Mucosa of gallbladder (tissue), 1 donor: ENCODE data around the gene ADD1. TPM values are rescaled to one million over a fixed set of nuclear protein-coding genes. Genes with fewer than 3 reads are reported as not detected.

ENCODE experiments used
- DNase-seq: peaks from one replicate; pipeline ENCODE4 v3.0.0-alpha.2; 2020; ENCODE audit warnings: low spot score
- total RNA-seq: library from RNA; stranded (reverse); gene quantifications from one replicate; pipeline ENCODE4 v1.2.1, GENCODE V29; 2021
- donor health status: DM: no; HTN: no; CAD: no.

Gene ADD1
- total RNA-seq, 1 donor from 2014 or later: 346 TPM

DNA sequence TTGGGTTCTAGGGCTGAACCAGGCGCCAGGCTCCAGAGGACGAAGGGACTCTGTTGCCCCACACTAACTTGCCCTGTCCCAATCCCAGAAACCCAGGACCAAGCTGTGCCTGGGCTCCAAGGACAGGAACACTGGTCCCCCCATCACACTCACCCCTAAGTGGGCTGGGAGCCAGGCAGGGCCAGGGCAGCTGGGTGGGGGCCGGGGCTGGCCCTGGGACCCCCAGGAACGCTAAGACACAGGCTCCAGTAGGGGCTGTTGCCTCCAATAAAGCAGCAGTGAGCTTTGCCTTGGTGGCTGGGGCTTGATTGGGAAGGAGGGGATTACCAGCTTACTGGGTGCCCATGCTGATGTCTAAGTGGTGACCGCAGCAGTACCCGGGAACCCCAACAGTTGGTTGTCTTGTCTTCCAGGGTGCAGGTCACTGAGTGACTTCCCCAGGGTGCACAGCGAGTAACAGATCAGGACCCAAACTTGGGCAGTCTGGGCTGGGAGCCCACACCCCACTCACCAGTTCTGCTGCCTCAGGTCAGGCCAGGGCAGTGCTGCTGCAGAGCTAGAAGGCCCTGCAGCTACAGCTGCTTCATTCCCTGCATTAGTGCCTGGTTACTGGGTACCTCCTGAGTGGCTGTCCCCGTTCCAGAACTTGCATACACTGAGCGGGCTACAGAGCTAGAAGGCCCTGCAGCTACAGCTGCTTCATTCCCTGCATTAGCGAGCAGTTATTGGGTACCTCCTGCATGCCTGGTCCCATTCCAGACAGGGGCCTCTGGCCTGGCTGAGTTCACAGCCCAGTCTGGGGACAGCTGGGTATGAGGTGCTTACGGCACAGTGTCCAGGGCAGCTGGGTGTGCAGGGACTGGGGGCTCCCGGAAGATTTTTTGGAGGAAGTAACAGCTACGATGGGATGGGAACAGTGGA is 9.4 kb upstream of the ADD1 start:
- no peak for DNase-seq

DNA sequence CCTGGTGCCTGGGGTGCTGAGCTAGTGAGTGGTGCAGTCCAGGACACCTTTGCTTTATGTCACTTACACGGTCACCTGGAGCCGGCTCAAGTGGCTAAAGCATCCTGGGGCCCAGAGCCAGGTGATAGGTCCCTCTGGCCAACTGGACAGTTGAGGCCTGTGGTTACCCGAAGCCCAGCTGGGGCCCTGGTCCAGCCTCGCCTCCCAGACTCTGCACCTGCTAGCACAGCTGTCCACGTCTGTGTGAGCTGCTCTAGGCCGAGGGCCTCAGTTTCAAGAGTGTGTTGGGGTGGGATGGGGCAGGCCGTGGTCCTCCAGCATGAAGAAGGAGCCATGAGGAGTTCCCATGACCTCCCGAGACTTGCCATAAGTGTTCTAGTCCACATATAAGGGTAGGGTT is 7.7 kb upstream of the ADD1 start:
- DNase-seq: no peak

DNA sequence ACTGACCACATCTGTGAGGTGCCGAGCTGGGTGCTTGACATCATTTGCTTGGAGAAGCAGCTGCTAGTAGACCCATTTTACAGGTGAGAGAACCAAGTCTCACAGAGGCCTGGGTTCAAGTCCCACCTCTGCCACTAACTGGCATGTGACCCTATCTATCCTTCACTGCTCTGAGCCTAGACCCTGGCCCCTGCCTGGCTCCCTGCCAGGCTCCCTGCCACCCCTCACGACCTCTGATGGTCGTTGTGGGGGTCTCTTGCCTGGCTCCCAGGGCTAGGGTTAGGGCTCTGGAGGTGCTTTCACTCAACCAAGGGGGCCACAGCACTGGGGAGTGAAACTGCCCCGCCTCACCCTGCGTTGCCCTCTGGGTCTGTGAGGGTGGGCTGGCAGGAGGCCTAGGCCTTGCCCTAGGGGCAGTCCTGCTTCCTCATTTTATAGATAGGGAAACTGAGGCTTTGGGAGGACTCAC is 7.2 kb upstream of the ADD1 start:
- no peak for DNase-seq

DNA sequence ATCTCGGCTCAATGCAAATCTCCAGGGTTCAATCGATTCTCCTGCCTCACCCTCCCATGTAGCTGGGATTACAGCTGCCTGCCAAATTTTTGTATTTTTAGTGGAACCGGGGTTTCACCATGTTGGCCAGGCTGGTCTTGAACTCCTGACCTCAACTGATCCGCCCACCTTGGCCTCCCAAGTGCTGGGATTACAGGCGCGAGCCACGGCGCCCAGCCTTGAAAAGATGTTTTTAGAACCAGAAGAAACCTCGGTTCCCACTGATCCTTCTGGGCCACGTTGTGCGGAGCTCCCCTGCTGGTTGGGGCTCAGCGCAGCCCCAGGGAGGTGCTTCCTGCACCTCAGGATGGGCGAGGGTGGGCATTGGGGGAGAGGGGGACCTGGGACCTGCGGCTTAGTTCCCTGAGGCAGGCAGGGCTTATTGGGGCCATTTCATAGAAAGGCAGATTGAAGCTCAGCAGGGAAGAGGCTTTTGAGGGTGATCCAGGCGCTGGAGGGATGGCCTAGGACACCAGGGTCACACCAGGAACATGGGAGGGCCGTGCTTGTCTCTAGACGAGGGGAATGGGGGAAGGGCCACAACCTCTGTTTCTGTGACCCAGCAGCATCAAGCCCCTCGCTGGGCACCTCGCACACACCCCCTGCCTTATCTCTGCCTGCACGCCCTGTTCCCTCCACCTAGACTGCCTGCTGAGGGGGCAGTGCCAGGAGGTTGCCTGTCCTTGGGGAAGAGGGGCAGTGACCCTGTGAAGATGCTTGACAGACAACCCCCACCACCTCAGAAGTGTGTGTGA is 6.3 kb upstream of the ADD1 start:
- DNase-seq: no peak

DNA sequence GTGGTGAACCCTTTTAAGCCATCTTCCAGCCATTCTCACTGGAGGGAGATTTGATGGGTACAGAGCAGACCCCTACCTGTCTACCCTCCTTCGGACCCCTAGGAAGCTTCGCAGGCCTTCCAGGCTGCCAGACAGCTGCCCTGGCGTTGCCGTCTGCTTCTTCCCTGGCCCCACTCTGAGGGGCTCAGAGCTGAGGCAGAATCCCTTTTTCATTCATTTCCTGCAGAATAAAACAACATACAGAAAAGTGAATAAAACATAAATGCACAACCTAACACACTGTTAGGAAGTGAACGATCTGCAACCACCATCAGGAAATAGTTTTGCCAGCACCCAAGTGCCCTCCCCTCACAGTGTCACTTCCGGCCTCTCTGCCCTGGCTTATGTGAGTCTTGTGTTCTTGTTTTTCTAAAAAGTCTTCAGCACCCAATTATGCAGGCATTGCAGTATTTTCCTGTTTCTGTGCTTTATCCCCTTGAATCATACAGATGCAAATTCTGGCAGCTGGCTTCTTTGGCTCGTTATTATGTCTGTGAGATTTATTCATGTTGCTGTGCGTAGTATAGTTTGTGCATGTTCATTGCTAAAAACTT is 5.6 kb upstream of the ADD1 start:
- peak; percentile 55 for DNase-seq

DNA sequence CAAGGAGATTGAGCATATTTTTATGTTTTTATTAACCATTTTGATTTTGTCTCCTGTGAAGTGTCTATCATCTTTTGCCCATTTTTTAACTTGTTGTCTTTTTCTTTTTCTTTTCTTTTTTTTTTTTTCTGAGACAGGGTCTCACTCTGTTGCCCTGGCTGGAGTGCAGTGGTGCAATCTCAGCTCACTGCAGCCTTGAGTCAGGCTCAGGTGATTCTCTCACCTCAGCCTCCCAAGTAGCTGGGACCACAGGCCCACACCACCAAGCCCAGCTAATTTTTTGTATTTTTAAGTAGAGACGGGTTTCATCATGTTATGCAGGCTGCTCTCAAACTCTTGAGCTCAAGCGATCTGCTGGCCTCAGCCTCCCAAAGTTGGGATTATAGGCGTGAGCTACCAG is 4.6 kb upstream of the ADD1 start:
- no peak for DNase-seq

DNA sequence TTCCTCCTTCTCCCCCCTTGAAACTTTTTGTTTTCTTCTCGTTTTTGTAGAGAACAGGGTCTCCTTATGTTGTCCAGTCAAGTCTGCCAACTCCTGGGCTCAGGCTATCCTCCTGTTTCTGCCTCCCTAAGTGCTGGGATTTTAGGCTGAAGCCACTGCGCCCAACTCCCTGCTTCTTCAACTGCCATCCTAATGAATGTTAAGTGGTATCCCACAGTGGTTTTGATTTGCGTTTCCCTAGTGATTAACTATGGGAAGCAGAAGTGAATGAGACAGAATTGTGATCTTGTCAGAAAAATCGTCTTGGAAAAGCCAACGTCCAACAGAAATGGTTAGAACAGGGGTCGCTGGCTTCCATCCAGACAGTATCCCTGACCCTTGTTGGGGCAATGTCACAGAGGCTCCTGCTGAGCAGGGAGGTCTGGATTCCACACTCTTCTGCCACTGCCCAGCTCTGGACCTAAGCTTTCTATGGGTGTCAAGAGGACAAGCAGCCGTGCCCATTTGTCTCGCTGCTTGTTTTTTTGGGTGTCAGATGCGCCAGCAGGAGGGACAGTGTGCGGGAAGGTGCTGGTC is 869 bp upstream of the ADD1 start:
- no peak for DNase-seq

DNA sequence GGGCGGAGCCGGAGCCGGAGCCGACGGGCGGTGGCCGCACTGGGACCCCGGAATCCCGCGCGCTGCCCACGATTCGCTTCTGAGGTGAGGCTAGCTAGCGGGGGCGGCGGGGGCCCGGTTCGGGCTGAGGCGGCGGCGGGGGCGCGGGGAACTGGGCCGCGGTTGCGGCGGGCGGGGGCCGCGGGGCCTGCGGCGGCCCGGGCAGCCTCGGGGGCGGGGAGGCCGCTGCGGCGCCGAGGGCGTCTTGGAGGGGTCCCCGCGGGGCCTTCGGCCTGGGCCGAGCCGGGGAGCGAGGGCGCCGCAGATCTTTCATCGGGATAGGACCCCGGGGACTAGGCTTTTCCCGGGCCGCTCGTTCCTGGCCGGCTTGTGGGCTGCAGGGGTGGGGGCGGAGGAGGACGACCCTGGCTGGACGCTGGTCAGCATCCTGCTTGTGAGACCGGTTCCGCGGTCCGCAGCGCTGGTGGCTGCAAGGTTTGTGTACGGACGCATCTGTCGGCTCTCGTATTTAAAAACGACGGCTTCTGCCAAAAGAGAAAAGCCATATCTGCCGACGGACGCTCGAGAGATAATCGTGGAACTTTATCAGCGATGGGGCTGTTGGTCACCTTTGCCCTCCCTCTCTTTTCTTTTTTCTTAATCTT is 419 bp downstream of the ADD1 start:
- DNase-seq: peak; percentile 31

DNA sequence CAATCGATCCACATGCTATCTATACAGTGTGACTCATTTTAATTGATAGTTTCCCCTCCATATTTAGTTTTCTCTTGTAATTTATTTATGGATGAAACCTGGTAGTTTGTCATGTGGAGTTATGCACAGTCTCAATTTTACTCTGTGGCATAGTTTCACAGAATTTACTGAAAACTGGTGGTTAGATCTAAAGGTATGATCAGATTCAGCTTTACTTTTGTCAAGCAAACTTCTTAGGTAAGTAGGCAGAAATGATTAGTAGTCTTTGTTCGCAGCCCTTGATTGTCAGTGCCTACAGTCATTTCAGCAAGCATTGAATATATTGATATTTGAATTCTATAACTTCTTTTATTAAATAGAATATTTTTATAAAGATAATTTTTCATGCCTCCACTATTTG is 2.5 kb downstream of the ADD1 start:
- no peak for DNase-seq

DNA sequence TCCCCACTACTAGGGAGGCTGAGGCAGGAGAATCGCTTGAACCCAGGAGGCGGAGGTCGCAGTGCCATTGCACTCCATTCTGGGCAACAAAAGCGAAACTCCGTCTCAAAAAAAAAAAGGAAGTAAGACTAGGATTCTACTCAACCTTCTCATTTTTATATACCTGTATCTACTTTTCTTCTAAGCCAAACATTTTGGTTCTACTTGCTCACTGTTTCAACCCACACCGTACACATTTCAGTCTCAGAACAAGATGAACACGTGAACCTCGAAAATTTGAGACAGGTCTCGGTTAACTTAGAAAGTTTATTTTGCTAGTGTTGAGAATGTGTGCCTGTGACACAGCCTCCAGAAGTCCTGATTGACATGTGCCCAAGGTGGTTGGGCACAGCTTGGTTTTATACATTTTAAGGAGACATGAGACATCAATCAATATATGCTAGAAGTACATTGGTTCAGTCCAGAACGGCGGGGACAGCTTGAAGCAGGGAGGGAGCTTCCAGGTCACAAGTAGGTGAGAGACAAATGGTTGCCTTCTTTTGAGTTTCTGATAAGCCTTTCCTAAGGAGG is 3.7 kb downstream of the ADD1 start:
- no peak for DNase-seq

DNA sequence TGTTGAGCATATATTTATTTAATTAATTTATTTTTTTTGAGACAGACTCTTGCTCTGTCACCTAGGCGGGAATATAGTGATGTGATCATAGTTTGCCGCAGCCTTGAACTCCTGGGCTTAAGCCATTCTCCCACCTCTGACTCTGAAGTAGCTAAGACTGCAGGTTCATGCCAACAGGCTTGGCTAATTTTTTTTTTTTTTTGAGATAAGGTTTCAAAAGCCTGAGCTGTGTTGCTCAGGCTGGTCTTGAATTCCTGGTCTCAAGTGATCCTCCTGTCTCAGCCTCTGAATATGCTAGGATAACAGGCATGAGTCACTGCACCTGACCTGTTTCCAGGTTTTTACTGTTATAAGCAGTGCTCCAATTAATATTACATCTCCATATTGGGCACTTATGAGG is 4.8 kb downstream of the ADD1 start:
- no peak for DNase-seq

DNA sequence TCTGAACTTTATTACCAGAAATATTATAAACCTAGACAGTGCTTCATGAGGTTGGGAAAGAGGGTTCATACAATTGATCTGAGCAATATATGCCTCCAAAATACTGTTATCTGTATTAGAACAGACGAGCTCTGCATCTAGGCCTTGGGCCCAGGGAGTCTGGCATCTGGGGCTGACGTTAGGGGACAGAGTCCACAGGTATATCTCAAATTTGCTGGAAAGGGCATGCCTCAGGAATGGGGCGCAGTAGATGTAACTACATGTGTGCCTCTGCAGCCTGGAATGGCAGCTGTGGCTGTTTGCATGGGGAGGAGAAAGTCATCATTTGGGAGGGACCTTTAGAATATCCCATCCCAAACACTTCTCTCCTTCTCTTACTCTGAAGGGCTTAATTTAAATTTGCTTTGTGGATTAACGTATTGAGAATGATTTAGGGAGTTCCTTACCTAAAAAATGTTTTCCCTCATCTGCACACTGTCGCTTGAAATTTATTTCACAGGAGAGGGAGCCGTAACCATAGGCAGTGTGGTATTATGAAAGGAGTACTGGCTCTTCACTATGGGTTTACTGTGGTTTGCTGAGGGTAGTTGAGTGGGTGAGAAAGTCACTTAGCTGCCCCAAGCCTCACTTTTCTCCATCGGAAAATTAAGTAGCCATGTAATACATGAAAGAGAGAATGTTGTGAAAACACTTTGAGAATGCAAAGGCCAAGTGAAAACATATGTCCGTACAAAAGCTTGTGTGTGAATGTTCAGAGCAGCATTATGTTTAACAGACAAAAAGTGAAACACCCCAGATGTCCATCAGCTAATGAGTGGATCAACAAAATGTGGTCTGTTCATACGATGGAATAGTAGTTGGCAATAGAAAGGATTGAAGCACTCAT is 5.9 kb downstream of the ADD1 start:
- DNase-seq: peak; percentile 42

DNA sequence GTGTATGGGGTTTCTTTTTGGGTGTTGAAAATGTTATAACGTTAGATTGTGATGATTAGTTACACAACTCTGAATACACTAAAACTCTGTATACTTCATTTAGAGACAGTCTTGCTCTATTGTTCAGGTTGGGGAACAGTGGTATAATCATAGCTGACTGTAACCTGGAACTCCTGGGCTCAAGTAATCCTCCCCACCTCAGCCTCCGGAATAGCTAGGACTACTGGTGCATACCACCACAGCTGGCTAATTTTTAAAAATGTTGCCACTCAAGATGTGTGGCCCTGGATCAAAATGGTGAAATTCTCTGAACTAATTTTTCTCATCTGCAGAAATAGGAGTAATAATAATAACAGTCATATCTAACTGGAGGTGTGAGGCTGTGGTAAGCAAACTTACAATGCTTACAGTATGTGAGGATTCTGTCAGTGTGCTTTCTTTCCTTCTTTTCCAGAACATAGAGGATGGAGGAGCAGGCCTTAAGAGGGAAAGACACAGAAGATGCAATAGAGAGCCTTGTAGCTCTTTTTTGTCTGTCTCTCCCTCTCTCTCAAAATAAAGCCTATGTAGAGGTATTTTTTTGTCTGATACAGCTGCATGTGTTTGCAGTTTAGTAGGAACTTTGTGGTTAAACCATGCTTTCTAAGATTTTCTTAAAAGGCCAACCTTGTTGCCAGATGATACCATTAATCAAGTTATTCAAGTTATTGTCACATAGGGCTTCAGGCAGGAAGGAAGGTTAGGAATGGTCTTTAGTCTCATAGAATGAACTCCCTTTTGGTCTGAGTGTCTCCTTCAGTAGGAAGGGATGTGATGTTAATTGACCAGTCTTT is 7.5 kb downstream of the ADD1 start:
- no peak for DNase-seq

DNA sequence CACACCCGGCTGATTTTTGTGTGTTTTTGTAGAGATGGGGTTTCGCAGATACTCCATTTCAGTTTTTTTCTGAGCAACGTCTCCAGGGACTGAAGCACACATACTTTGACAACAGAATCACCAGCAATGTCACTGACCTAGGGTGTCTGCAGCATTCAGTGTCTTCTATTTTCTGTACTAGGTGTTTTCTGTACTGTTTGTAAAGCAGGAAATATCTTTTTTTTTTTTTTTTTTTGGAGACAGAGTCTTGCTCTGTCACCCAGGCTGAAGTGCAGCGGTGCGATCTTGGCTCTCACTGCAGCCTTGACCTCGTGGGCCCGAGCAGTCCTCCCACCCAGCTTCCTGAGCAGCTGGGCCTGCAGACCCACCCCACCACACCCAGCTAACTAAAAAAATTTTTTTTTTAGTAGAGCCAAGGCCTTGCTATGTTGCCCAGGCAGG is 8.9 kb downstream of the ADD1 start:
- no peak for DNase-seq

DNA sequence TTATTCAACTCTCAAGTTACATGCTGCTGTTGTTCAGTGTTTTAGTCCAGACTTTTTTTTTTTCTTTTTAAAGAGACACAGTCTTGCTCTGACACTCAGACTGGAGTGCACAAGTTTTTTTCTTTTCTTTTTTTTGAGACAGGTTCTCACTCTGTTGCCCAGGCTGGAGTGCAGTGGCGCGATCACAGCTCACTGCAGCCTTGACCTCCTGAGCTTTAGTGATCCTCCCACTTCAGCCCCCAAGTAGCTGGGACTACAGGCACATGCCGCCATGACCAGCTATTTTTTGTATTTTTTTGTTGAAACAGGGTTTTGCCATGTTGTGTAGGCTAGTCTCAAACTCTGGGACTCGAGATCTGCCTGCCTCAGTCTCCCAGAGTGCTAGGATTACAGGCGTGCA is 11.9 kb downstream of the ADD1 start:
- no peak for DNase-seq

DNA sequence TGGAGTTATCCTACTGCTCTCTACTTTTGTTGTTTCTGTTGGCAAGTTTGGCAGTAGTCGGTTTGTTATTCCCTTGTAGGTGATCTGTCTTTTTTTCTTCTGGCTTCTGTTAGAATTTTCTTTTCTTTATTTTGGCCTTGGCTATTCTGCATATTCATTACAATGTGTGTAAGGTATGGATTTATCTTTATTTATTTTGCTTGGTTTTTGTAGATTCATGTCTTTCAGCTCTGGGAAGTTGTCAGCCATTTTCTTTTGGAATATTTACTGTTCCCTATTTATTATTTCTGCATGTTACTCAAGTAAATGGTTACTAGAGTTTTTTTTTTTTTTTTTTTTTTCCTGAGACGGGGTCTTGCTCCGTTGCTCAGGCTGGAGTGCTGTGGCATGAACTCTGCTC is 12.6 kb downstream of the ADD1 start:
- DNase-seq: no peak

DNA sequence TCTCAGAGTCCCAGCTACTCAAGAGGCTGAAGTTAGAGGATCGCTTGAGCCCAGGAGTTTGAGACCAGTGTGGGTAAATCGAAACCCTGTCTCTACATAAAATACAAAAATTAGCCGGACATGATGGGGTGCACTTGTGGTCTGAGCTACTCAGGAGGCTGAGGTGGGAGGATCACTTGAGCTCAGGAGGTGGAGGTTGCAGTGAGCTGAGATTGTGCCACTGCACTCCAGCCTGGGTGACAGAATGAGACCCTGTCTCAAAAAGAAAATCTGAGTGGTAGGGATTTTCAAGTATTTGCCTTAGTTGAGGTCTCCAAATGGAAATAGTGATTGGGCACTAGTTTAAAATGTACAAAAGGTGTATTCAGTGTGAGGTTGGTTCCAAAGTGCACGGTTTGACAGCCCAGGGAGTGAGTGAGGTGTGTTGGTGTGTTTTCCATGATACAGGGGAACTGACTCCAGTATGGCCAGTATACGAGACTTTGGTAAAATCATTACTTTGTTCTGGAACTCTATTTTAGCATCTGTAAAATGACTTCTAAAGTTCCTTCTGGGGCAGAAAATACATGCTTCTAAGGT is 13.8 kb downstream of the ADD1 start:
- DNase-seq: no peak

DNA sequence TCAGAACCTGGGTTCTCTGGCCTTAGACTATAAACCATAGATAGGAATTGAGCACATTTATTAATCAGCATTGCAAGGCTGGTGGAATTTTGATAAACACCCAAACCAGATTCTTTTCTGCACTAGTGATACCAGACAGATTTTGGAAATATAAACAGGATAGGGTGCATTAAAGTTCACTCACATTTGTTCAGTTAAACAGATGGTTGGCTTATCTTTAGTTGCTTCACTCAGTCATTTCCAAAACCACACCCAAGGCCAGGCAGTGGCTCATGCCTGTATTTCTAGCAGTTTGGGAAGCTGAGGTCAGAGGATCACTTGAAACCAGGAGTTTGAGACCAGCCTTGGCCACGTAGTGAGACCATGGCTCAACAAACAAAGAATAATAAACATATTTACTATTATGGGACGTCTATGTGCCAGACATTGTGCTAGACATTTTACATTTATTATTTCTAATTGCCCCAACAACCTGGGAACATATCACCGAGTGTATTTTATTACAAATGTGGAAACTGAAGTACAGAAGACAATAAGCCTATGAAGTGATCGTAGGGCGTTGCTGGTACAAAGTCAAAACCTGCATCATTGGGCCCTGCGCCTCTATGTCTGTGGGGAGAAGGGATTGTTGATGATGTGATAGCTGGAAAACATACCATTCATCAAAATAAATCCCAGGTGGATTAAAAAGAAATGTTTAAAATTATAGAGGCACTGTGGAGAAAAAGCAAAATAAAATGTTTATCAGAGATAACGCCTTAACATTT is 15.0 kb downstream of the ADD1 start:
- no peak for DNase-seq
